ENCODE data around the gene RLIM.

DNA sequence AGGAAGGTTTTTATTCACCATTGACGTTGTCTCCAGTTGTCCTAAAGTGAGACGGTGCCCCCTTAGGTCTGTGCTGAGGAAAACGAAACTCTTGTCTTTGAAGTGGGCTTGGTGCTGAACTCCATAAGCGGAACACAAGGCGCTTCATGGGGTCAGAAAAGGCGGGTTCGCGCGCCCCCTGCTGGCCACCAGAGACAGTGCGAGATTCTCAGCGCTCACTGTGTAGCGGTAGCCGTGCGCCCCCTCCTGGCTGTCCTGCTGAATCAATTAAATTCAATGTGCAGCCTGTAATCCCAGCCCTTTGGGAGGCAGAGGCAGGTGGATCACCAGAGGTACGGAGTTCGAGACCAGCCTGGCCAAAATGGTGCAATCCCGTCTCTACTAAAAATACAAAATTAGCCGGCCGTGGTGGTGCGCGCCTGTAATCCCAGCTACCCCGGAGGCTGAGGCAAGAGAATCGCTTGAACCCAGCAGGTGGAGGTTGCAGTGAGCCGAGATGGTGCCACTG, 64.1 kb downstream of the RLIM start:
- TF ChIP-seq, protein P1, sequence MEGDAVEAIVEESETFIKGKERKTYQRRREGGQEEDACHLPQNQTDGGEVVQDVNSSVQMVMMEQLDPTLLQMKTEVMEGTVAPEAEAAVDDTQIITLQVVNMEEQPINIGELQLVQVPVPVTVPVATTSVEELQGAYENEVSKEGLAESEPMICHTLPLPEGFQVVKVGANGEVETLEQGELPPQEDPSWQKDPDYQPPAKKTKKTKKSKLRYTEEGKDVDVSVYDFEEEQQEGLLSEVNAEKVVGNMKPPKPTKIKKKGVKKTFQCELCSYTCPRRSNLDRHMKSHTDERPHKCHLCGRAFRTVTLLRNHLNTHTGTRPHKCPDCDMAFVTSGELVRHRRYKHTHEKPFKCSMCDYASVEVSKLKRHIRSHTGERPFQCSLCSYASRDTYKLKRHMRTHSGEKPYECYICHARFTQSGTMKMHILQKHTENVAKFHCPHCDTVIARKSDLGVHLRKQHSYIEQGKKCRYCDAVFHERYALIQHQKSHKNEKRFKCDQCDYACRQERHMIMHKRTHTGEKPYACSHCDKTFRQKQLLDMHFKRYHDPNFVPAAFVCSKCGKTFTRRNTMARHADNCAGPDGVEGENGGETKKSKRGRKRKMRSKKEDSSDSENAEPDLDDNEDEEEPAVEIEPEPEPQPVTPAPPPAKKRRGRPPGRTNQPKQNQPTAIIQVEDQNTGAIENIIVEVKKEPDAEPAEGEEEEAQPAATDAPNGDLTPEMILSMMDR (IDR thresholded peaks at IDR 0.05), result peak; percentile 90 to 99 (median 98)
- no peak for TF ChIP-seq POLR2A (IDR thresholded peaks at IDR 0.05)

All from body of pancreas (tissue), 4 donors.